Measurements from ENCODE around the gene CTNNAL1.

Gene CTNNAL1

DNA sequence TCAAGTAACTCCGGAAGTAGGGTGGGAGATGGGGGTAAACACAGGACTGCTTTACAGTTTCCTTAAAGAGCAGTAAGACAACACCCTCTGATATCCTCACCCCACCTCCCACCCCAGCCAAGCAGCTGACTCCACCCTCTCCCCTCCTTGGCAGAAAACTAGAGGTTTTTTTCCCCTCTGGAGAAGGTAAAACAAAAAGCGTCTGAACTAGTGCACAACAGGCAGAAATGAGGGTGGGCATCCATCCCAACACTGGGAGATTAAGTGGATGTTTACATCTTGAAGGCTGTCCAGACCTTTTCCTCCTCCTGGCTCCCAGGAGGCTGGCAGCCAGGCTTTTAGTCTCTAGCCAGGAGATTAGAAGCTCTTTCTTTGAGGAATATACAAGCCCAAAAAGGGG lies 13.9 kb upstream of the CTNNAL1 start:
- H3K4me3 ChIP-seq (ENCODE audit: low read depth, low read length): no peak overlapping the region
- no peak for DNase-seq (ENCODE audit: low read depth)
- TF ChIP-seq, protein P1, sequence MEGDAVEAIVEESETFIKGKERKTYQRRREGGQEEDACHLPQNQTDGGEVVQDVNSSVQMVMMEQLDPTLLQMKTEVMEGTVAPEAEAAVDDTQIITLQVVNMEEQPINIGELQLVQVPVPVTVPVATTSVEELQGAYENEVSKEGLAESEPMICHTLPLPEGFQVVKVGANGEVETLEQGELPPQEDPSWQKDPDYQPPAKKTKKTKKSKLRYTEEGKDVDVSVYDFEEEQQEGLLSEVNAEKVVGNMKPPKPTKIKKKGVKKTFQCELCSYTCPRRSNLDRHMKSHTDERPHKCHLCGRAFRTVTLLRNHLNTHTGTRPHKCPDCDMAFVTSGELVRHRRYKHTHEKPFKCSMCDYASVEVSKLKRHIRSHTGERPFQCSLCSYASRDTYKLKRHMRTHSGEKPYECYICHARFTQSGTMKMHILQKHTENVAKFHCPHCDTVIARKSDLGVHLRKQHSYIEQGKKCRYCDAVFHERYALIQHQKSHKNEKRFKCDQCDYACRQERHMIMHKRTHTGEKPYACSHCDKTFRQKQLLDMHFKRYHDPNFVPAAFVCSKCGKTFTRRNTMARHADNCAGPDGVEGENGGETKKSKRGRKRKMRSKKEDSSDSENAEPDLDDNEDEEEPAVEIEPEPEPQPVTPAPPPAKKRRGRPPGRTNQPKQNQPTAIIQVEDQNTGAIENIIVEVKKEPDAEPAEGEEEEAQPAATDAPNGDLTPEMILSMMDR (IDR thresholded peaks at IDR 0.05; ENCODE audit: control insufficient read depth, extremely low read depth, insufficient read depth): no peak

DNA sequence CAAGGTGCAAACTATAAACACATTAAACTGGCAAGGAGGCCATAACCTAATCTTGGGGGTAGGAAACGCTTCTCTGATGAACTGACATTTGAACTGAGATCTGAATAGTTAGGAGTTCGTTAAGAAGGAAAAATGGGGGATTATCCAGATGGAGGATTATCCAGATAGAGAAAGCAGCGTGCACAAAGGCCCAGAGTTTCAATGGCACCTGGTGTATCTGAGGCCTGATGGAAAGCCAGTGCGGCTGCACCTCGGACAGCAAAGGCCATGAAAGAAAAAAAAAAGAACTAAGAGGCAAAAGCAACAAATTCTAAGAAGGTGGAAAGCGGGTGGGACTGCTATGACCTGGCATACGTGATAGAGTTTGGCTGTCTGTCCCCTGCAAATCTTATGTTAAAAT lies 13.0 kb upstream of the CTNNAL1 start:
- TF ChIP-seq, protein P1 (IDR thresholded peaks at IDR 0.05; ENCODE audit: control insufficient read depth, extremely low read depth, insufficient read depth): no peak
- H3K4me3 ChIP-seq (ENCODE audit: low read depth, low read length): no peak overlapping the region
- DNase-seq (ENCODE audit: low read depth): no peak

DNA sequence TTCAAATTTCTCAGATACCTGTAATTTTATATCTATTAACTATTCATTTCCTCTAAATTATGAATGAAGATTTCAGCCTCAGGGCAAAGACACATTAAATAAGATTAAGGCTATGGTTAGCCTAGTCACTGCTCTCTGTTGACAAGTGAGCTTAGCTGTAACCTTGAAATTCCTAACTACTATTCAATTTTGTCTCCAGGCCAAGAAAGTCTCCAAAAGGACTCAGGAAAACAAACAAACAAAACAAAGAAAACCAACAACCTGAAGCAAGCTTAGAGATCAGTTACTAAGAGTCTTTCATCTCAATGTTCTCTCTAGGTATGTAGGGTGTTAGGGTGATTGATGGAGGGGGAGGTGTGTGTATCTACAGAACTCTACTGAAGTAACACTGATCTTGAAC lies 9.6 kb upstream of the CTNNAL1 start:
- no peak for DNase-seq (ENCODE audit: low read depth)
- TF ChIP-seq, protein P1 (IDR thresholded peaks at IDR 0.05; ENCODE audit: control insufficient read depth, extremely low read depth, insufficient read depth): no peak
- no peak overlapping the region for H3K4me3 ChIP-seq (ENCODE audit: low read depth, low read length)

DNA sequence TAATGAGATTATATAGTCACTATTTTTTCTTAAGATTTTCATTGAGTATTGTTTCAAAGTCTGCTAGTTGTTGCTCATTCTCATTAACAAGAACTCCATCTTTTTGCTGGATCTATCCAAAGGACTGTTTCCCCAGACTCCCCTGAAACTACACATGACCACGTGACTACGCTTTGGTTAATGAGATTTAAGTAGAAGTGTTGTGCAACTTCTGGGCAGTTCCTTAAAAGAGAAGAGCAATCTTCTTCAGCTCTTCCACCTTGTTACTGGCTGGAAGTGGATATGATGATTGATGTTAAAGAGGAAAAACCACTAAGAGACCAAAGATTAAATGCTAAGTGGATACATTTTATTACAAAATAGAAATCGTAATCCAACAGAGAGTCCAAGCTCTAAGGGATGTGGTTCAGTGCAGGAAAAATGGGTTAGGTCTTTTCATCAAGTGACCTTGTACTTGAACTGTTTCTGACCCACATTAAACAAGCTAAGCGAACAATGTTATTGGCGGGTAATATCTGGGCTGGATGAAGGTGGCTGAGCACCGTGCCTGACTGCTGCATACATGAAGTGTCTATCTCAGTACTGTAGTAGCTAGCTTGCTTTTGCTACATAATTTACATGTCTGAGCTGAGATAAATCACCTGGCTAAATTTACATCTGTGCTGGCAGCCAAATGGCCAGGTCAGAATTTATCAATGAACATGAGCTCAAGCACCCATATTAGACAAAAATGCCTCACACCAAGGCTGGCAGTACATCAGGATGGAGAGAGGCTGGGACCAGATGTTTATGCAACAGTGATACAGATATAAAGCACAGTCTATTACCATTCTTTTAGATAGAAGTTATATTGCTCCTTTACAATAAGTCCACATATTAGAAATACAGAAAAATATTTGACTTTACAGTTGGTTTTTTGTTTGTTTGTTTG lies 7.5 kb upstream of the CTNNAL1 start:
- H3K4me3 ChIP-seq (ENCODE audit: low read depth, low read length): no peak overlapping the region
- TF ChIP-seq, protein P1 (IDR thresholded peaks at IDR 0.05; ENCODE audit: control insufficient read depth, extremely low read depth, insufficient read depth): no peak
- DNase-seq (ENCODE audit: low read depth): no peak

DNA sequence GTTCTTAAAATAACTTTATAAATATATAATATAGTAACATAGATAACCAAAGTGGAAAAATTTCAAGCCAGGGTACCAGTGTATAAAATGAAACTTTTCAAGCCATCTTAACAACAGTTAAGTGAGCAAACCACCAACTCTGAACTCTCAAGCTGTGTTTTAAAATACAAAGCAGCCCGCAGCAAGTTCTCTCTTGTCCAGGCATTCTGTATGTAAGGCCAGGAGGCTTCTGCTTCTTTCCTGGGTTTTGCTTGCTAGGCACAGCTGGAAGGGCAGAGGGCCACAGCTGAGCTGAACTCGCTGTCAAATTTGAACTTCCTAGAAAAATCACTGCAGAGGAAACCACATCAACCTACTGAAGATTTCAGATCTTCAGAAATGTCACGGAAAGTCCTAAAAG lies 6.8 kb upstream of the CTNNAL1 start:
- H3K4me3 ChIP-seq (ENCODE audit: low read depth, low read length): no peak overlapping the region
- TF ChIP-seq, protein P1 (IDR thresholded peaks at IDR 0.05; ENCODE audit: control insufficient read depth, extremely low read depth, insufficient read depth): no peak
- DNase-seq (ENCODE audit: low read depth): no peak

DNA sequence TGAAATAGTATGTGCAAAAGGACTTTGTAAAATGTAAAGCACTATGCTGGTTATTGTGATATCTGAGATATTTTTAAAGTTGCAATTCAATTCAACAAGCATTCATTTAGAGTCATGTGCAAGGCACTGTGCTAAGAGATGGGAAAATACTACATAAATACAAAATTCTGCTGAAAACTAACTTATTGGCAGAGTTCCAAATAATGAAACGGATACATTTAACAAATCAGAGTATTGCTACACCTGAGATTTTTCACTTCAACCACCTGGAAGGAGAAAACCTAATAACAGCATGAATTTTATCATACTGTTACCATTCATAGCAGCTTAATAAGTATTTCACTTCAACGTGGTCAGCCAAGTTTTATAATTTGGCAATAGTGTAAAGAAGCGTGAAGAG lies 6.1 kb upstream of the CTNNAL1 start:
- DNase-seq (ENCODE audit: low read depth): no peak
- TF ChIP-seq, protein P1 (IDR thresholded peaks at IDR 0.05; ENCODE audit: control insufficient read depth, extremely low read depth, insufficient read depth): no peak
- no peak overlapping the region for H3K4me3 ChIP-seq (ENCODE audit: low read depth, low read length)

DNA sequence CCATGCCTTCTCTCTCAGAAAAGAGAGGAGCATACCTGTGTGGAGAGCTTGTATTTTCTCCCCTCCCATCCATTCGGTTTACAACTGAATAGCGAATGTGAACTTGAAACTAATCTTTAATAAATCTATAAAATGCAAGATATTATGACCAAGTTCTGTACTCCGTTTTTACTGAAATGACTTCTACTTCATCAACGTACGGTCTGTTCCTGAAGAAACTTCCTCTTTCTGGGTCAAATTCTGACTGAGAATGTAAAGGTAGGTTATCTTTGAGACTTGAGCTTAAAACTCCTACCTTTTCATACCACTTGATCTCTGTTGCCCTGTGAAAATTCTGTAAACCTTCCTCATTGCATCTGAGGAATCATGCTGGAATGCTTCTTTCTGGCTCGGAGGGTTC lies 4.2 kb upstream of the CTNNAL1 start:
- H3K4me3 ChIP-seq (ENCODE audit: low read depth, low read length): no peak overlapping the region
- TF ChIP-seq, protein P1 (IDR thresholded peaks at IDR 0.05; ENCODE audit: control insufficient read depth, extremely low read depth, insufficient read depth): no peak
- no peak for DNase-seq (ENCODE audit: low read depth)
